GM06990 (cell line): ENCODE measurements around the gene PSD.

Experiments used
- DNase-seq: peaks from one replicate; pipeline ENCODE4 v3.0.0-alpha.2; 2011; ENCODE audit not compliant: insufficient read length; ENCODE audit errors: extremely low read depth
- H3K27me3 ChIP-seq: replicated peaks from 2 replicates; pipeline ENCODE4 v1.6.0; 2011; ENCODE audit warnings: low read length; ENCODE audit not compliant: control insufficient read depth, insufficient read depth
- H3K36me3 ChIP-seq: 2 replicates; pipeline ENCODE4 v1.5.1; 2011; ENCODE audit warnings: low read length; ENCODE audit not compliant: control insufficient read depth, insufficient read depth
- H3K4me3 ChIP-seq: replicated peaks from 2 replicates; pipeline ENCODE4 v1.5.1; 2011; ENCODE audit warnings: low read depth, mild to moderate bottlenecking, control low read depth, low read length
- CTCF ChIP-seq: IDR thresholded peaks from 2 replicates; pipeline ENCODE4 v1.5.1; 2011; ENCODE audit warnings: low read length, control low read depth, mild to moderate bottlenecking, inconsistent platforms; ENCODE audit not compliant: insufficient read depth, poor library complexity, severe bottlenecking

PSD gene

DNA sequence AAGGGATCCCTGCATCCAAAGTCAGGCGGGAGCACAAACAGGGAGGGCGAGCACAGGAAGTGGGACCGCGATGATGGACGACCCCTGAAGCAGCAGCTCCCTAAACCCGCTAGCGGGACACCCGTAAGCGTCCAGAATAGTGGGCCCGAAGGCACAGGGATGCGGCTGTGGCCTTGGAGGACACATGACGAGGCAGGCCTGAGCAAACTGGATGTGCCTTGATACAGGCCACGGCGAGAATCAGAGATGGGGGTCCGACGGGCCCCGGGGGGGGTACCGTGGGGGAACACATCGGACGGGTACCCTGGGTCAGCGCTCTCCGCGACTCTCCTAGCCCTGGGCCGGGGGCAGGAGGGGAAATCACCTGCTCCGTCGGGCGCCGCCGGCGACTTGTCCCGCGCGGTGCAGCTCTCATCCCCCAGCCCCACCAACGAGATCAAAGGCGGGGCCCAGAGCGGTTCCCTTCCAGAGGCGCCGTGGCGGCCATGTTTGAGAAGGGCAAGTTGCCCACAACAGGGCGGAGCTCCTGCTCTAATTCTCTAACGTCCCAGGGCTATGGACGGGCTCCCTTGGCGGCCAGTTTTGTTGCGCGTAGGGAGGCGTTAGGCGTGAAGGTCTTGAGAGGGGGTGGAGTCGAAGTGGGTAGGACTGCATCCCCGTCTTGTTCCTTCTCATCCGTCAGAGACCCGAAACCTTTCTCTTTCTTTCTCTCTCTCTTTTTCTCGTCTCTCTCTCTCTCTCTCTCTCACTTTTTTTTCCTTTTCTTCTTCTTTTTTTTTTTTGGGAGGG lies 13.8 kb upstream of the PSD start, which contains the start of gene CUEDC2:
Gene CUEDC2, minus strand, starts transcription at position 413 of the 789 bp plus-strand sequence. CDS start 7,386 bp downstream, outside the sequence.
- H3K36me3 ChIP-seq, result no peaks in the 10 kb centered on the region
- no peak for TF ChIP-seq CTCF
- H3K4me3 ChIP-seq, result peak within 1 kb of the TSS; percentile 93
- peak; percentile 95 for DNase-seq
- H3K27me3 ChIP-seq, result no peaks in the 10 kb centered on the region

DNA sequence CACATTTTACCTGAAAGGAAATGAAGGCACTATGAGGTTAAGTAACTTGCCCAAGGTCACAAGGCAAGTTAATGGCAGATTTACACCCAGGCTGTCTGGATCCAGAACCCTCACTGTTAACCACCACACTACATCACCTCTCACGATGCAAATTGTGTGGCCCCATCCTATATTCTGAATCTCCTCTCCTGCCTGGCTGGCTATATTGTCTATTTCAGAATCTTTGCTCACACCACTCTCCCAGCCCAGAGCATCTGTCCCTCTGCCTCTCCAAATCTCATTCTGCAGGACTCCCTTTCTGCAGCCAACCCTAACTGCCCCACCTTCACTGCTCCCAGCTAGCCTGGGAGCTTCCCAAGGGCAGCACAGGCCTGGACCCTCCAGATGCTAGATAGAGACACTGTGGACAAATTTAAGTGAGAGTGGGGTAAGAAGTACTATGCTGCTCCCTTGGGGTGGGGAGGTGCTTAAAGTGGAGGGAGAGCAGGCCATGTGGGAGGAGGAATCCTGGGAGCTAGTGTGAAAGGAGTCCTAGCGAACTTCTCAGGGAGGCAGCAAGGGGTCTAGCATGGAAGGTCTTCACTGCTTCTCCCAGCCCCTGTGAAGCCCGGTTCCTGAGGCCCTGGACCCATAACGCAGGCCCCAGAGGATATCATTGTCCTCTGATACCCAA lies 13.0 kb upstream of the PSD start:
- H3K4me3 ChIP-seq, result peak overlapping the region; percentile 93
- no peak for DNase-seq
- no peaks in the 10 kb centered on the region for H3K36me3 ChIP-seq
- no peak for TF ChIP-seq CTCF
- no peaks in the 10 kb centered on the region for H3K27me3 ChIP-seq

DNA sequence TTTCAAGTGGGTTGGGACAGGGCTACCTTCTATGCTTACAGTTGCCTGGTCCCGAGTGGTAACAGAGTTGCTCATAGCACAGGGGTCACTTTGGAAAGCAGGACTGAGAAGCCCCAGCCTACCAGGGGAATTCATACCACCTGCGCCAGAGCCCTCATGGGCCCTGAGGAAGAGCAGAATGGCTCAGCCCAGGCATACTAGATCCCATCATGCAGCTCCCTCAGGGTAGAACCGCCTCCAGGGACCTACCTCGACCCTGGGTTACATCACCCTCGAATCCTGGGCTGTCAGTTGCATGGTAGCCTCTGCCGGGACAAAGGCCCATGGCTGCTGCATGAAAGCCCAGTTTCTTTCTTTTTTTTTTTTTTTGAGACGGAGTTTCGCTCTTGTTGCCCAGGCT lies 10.9 kb upstream of the PSD start:
- no peak for DNase-seq
- TF ChIP-seq CTCF, result no peak
- no peak overlapping the region for H3K4me3 ChIP-seq
- H3K27me3 ChIP-seq, result no peaks in the 10 kb centered on the region
- H3K36me3 ChIP-seq, result peaks cover 3% of the 10 kb centered on the region; the same call in 1 of the 2 replicates

DNA sequence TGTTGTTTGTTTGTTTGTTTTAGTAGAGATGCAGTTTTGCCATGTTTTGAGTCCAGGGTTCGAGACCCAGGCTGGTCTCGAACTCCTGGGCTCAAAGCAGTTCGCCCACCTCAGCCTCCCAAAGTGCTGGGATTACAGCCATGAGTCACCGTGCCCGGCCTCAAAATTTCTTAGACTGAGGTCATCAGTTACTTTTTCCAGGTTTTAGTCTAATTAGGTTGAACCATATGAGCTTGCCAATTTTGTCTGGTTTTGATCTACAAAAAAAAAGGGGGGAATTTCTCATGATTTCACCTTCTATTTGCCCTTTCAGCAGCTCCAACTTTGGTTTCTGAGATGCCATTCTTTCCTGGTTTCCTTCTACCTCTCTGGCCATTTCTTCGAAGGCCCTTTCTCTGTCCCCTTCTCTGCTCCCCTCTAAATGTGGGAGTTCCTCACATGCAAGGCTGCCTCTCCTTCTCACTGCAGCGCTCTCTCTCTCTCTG lies 8.3 kb upstream of the PSD start:
- Histone ChIP-seq H3K4me3 (no peak overlapping the region), H3K36me3 (peaks cover 7% of the 10 kb centered on the region), H3K27me3 (no peaks in the 10 kb centered on the region)
- no peak for DNase-seq
- no peak for TF ChIP-seq CTCF

GRCh38 chr10:102425444-102425843 lies 6.9 kb upstream of the PSD start:
- no peak for TF ChIP-seq CTCF
- Histone ChIP-seq H3K4me3 (no peak overlapping the region), H3K27me3 (no peaks in the 10 kb centered on the region), H3K36me3 (peaks cover 7% of the 10 kb centered on the region)
- DNase-seq, result no peak
